OCI-LY3 (cell line): Measurements from ENCODE around the gene SLC10A4.

Experiments used
- H2AFZ ChIP-seq: fragments of 200-600, 300-600 bp; shearing (Covaris generic); 2 replicates; pipeline ENCODE4 v1.6.0; 2014; ENCODE audit warnings: antibody characterized with exemption, low read depth, low read length
- H3K27ac ChIP-seq: fragments of 200-600, 300-600 bp; sonication (generic); 2 replicates; pipeline ENCODE4 v1.5.1; 2014; ENCODE audit warnings: mild to moderate bottlenecking, low read length, moderate library complexity, mixed read lengths
- H3K27me3 ChIP-seq: fragments of 200-600, 300-600 bp; sonication (generic); 2 replicates; pipeline ENCODE4 v1.6.1; 2014; ENCODE audit warnings: low read depth, low read length, mixed read lengths
- H3K36me3 ChIP-seq: fragments of 200-600, 300-600 bp; sonication (generic); replicated peaks from 2 replicates; pipeline ENCODE3; 2014; ENCODE audit warnings: low read depth, low read length, mixed read lengths
- H3K4me1 ChIP-seq: fragments of 300-600, 200-600 bp; sonication (generic); 2 replicates; pipeline ENCODE4 v1.6.1; 2014; ENCODE audit warnings: low read length, mixed read lengths
- H3K4me2 ChIP-seq: fragments of 200-600, 300-600 bp; sonication (generic); 2 replicates; pipeline ENCODE4 v1.6.1; 2014; ENCODE audit warnings: low read length, mixed read lengths
- H3K4me3 ChIP-seq: fragments of 300-600, 200-600 bp; sonication (generic); 2 replicates; pipeline ENCODE4 v1.5.1; 2014; ENCODE audit warnings: antibody characterized with exemption, mild to moderate bottlenecking, low read length, moderate library complexity
- H3K79me2 ChIP-seq: fragments of 300-600, 200-600 bp; shearing (Covaris generic); 2 replicates; pipeline ENCODE4 v1.6.1; 2014; ENCODE audit warnings: mild to moderate bottlenecking, low read length, mixed read lengths
- H3K9ac ChIP-seq: fragments of 300-600, 200-600 bp; shearing (Covaris generic); 2 replicates; pipeline ENCODE4 v1.6.0; 2014; ENCODE audit warnings: mild to moderate bottlenecking, low read length, moderate library complexity
- H3K9me3 ChIP-seq: fragments of 200-600, 300-600 bp; shearing (Covaris generic); 2 replicates; pipeline ENCODE4 v1.6.1; 2014; ENCODE audit warnings: low read length, mixed read lengths; ENCODE audit not compliant: insufficient read depth
- H4K20me1 ChIP-seq: fragments of 200-600, 300-600 bp; sonication (generic); 2 replicates; pipeline ENCODE4 v1.6.1; 2016; ENCODE audit warnings: low read length, mixed read lengths; ENCODE audit not compliant: insufficient read depth
- CTCF ChIP-seq: fragments of 200-600, 300-600 bp; sonication (generic); IDR thresholded peaks from 2 replicates; pipeline ENCODE4 v1.5.1; 2014; ENCODE audit warnings: antibody characterized with exemption, low read length, low read depth
- EZH2phosphoT487 ChIP-seq: fragments of 200-600 bp; shearing (Covaris generic); IDR thresholded peaks from 2 replicates; pipeline ENCODE4 v1.6.1; 2018; ENCODE audit warnings: antibody characterized with exemption, mixed run types, low read depth

Gene SLC10A4

GRCh38 chr4:48470137-48470536 is 13.0 kb upstream of the SLC10A4 start:
- H3K4me3 ChIP-seq = no peak overlapping the region
- no peaks in the 10 kb centered on the region for H3K9me3 ChIP-seq
- TF ChIP-seq EZH2phosphoT487 = no peak
- no peak for TF ChIP-seq CTCF
- no peak overlapping the region for H3K9ac ChIP-seq
- no peaks in the 10 kb centered on the region for H3K79me2 ChIP-seq
- no peaks in the 10 kb centered on the region for H3K36me3 ChIP-seq
- no peak overlapping the region for H3K4me2 ChIP-seq
- H3K27ac ChIP-seq = no peak overlapping the region
- no peaks in the 10 kb centered on the region for H4K20me1 ChIP-seq
- no peaks in the 10 kb centered on the region for H3K27me3 ChIP-seq
- H3K4me1 ChIP-seq = peaks cover 8% of the 10 kb centered on the region
- H2AFZ ChIP-seq = no peak overlapping the region

GRCh38 chr4:48470570-48470969 is 12.6 kb upstream of the SLC10A4 start:
- Histone ChIP-seq H3K27me3 (no peaks in the 10 kb centered on the region), H3K4me1 (peaks cover 8% of the 10 kb centered on the region), H3K9ac (no peak overlapping the region), H3K9me3 (no peaks in the 10 kb centered on the region), H3K79me2 (no peaks in the 10 kb centered on the region), H3K4me2 (no peak overlapping the region), H3K27ac (no peak overlapping the region), H3K4me3 (no peak overlapping the region), H4K20me1 (no peaks in the 10 kb centered on the region), H2AFZ (no peak overlapping the region), H3K36me3 (no peaks in the 10 kb centered on the region)
- TF ChIP-seq CTCF (no peak), EZH2phosphoT487 (no peak)

- H3K79me2 ChIP-seq = no peaks in the 10 kb centered on the region
- no peaks in the 10 kb centered on the region for H3K27me3 ChIP-seq
- H3K9me3 ChIP-seq = no peaks in the 10 kb centered on the region
- no peaks in the 10 kb centered on the region for H3K36me3 ChIP-seq
- no peak overlapping the region for H3K9ac ChIP-seq
- H3K4me3 ChIP-seq = no peak overlapping the region
- no peaks in the 10 kb centered on the region for H3K4me1 ChIP-seq
- no peaks in the 10 kb centered on the region for H4K20me1 ChIP-seq
- no peak overlapping the region for H2AFZ ChIP-seq
- TF ChIP-seq CTCF = no peak
- no peak for TF ChIP-seq EZH2phosphoT487
- H3K27ac ChIP-seq = no peak overlapping the region
- no peak overlapping the region for H3K4me2 ChIP-seq
Observed at GRCh38 chr4:48472794-48473193, 10.3 kb upstream of the SLC10A4 start.

- no peak overlapping the region for H3K9ac ChIP-seq
- H3K4me3 ChIP-seq = no peak overlapping the region
- H3K27ac ChIP-seq = no peak overlapping the region
- H3K4me1 ChIP-seq = no peaks in the 10 kb centered on the region
- H3K9me3 ChIP-seq = no peaks in the 10 kb centered on the region
- H3K36me3 ChIP-seq = no peaks in the 10 kb centered on the region
- H4K20me1 ChIP-seq = no peaks in the 10 kb centered on the region
- no peaks in the 10 kb centered on the region for H3K27me3 ChIP-seq
- TF ChIP-seq EZH2phosphoT487 (no peak), CTCF (no peak)
- no peak overlapping the region for H2AFZ ChIP-seq
- no peaks in the 10 kb centered on the region for H3K79me2 ChIP-seq
- H3K4me2 ChIP-seq = no peak overlapping the region
Observed at GRCh38 chr4:48475770-48476169, 7.4 kb upstream of the SLC10A4 start.
